ENCODE results near the gene BBS10.
"Not testable (repeated sequence)": the region's sequence is repeated elsewhere in the genome, so short reads cannot be mapped to it uniquely, and the experiment has no call there.

BBS10 gene

GRCh38 chr12:76329606-76330005, 18.6 kb downstream of the BBS10 start:
- no peak for DNase-seq (ENCODE audit: low read depth in 3 of 3)

- no peak for DNase-seq (ENCODE audit: low read depth in 3 of 3)
Observed at GRCh38 chr12:76329159-76329558, 19.1 kb downstream of the BBS10 start.

GRCh38 chr12:76319595-76320319, 28.5 kb downstream of the BBS10 start:
- DNase-seq (ENCODE audit: low read depth in 3 of 3), result not testable (repeated sequence)

GRCh38 chr12:76318773-76319594, 29.2 kb downstream of the BBS10 start:
- DNase-seq (ENCODE audit: low read depth in 3 of 3), result no peak

GRCh38 chr12:76317976-76318375, 30.2 kb downstream of the BBS10 start:
- DNase-seq (ENCODE audit: low read depth in 3 of 3), result no peak

- DNase-seq (ENCODE audit: low read depth in 3 of 3), result no peak
Observed at GRCh38 chr12:76316468-76316867, 31.7 kb downstream of the BBS10 start.

- DNase-seq (ENCODE audit: low read depth in 3 of 3), result no peak
Observed at GRCh38 chr12:76313299-76313698, 34.9 kb downstream of the BBS10 start.

- DNase-seq (ENCODE audit: low read depth in 3 of 3), result no peak
Observed at GRCh38 chr12:76312315-76312714, 35.9 kb downstream of the BBS10 start.

- DNase-seq (ENCODE audit: low read depth in 3 of 3), result no peak
Observed at GRCh38 chr12:76311796-76312195, 36.4 kb downstream of the BBS10 start.

GRCh38 chr12:76310110-76310509, 38.1 kb downstream of the BBS10 start:
- DNase-seq (ENCODE audit: low read depth in 3 of 3), result no peak

- no peak for DNase-seq (ENCODE audit: low read depth in 3 of 3)
Observed at GRCh38 chr12:76308866-76309265, 39.3 kb downstream of the BBS10 start.

- no peak for DNase-seq (ENCODE audit: low read depth in 3 of 3)
Observed at GRCh38 chr12:76307083-76307482, 41.1 kb downstream of the BBS10 start.

- DNase-seq (ENCODE audit: low read depth in 3 of 3), result no peak
Observed at GRCh38 chr12:76303989-76304460, 44.2 kb downstream of the BBS10 start.

- no peak for DNase-seq (ENCODE audit: low read depth in 3 of 3)
Observed at GRCh38 chr12:76303365-76303764, 44.9 kb downstream of the BBS10 start.

GRCh38 chr12:76300297-76300665, 47.9 kb downstream of the BBS10 start:
- DNase-seq (ENCODE audit: low read depth in 3 of 3), result no peak

- DNase-seq (ENCODE audit: low read depth in 3 of 3), result no peak
Observed at GRCh38 chr12:76299536-76300296, 48.5 kb downstream of the BBS10 start.
